ENCODE data around the gene DEDD2.

GRCh38 chr19:42150911-42151361, 66.5 kb downstream of the DEDD2 start:
- no peak for TF ChIP-seq CTCF (IDR thresholded peaks at IDR 0.05)
- no peak for TF ChIP-seq POLR2AphosphoS5 (IDR thresholded peaks at IDR 0.05; ENCODE audit: insufficient read depth in 1 of 2, low read depth in 1 of 2)
